Measurements from ENCODE around the gene CEBPE. TPM values are rescaled to one million over a fixed set of nuclear protein-coding genes. Genes with fewer than 3 reads are reported as not detected.

Gene CEBPE
- total RNA-seq, 3 donors from 2014 or later: not detected

- no peak overlapping the region for H3K4me3 ChIP-seq
- peaks cover 27% of the 10 kb centered on the region for H3K4me1 ChIP-seq (ENCODE audit: low read depth)
- intact Hi-C loops (cut with DNase I, micrococcal nuclease): no loop called here
- no peaks in the 10 kb centered on the region for H3K9me3 ChIP-seq
- DNase-seq: no peak
- ATAC-seq: peak; percentile 59
- no peak for TF ChIP-seq CTCF (IDR thresholded peaks at IDR 0.05)
- peaks cover 12% of the 10 kb centered on the region for H3K36me3 ChIP-seq (ENCODE audit: low read depth)
Observed at GRCh38 chr14:23071921-23072539, 47.0 kb downstream of the CEBPE start.

- H3K4me1 ChIP-seq (ENCODE audit: low read depth): peaks cover 27% of the 10 kb centered on the region
- H3K9me3 ChIP-seq: no peaks in the 10 kb centered on the region
- TF ChIP-seq CTCF (IDR thresholded peaks at IDR 0.05): no peak
- peaks cover 15% of the 10 kb centered on the region for H3K36me3 ChIP-seq (ENCODE audit: low read depth)
- ATAC-seq: peak; percentile 93
- peak; percentile 84 to 87 (median 86) for DNase-seq
- peak overlapping the region; percentile 12 for H3K4me3 ChIP-seq
- intact Hi-C loops (cut with DNase I, micrococcal nuclease): no loop called here
Observed at GRCh38 chr14:23071244-23071920, 47.7 kb downstream of the CEBPE start.

GRCh38 chr14:23070262-23071129 is 48.6 kb downstream of the CEBPE start:
- intact Hi-C loops (cut with DNase I, micrococcal nuclease): no loop called here
- no peak overlapping the region for H3K4me3 ChIP-seq
- H3K36me3 ChIP-seq (ENCODE audit: low read depth): peaks cover 11% of the 10 kb centered on the region
- peaks cover 27% of the 10 kb centered on the region for H3K4me1 ChIP-seq (ENCODE audit: low read depth)
- TF ChIP-seq CTCF (IDR thresholded peaks at IDR 0.05): no peak
- H3K9me3 ChIP-seq: no peaks in the 10 kb centered on the region
- DNase-seq (no peak), ATAC-seq (no peak)

GRCh38 chr14:23069413-23069806 is 49.6 kb downstream of the CEBPE start:
- no peak for TF ChIP-seq CTCF (IDR thresholded peaks at IDR 0.05)
- H3K36me3 ChIP-seq (ENCODE audit: low read depth): peaks cover 11% of the 10 kb centered on the region
- intact Hi-C loops (cut with DNase I, micrococcal nuclease): no loop called here
- ATAC-seq: no peak
- no peak for DNase-seq
- H3K9me3 ChIP-seq: no peaks in the 10 kb centered on the region
- peaks cover 27% of the 10 kb centered on the region for H3K4me1 ChIP-seq (ENCODE audit: low read depth)
- no peak overlapping the region for H3K4me3 ChIP-seq

GRCh38 chr14:23068789-23069412 is 50.2 kb downstream of the CEBPE start:
- TF ChIP-seq CTCF (IDR thresholded peaks at IDR 0.05): peak; percentile 96
- peak in 2 of 3 donors; percentile 73 to 91 for DNase-seq
- Histone ChIP-seq H3K9me3 (no peaks in the 10 kb centered on the region), H3K4me1 (ENCODE audit: low read depth) (peaks cover 27% of the 10 kb centered on the region), H3K36me3 (ENCODE audit: low read depth) (peaks cover 11% of the 10 kb centered on the region), H3K4me3 (no peak overlapping the region)
- peak; percentile 87 for ATAC-seq
- intact Hi-C loops (cut with DNase I, micrococcal nuclease): no loop called here
